Right lobe of liver (tissue), 4 donors: ENCODE results near the gene CTSE.

Experiments used
- CTCF ChIP-seq, 4 donors: fragments of 200-600 bp in 3 of 4; fragments of 450-650 bp in 1 of 4; IDR thresholded peaks; one replicate each; pipeline versions ENCODE4 v1.5.1 to v1.8.0; 2016 to 2022; ENCODE audit warnings: antibody characterized with exemption in 4 of 4, mild to moderate bottlenecking in 2 of 4
- POLR2A ChIP-seq: fragments of 450-650 bp; IDR thresholded peaks from one replicate; pipeline ENCODE4 v1.6.1; 2017; ENCODE audit warnings: antibody characterized with exemption, mild to moderate bottlenecking
- donor health status: DM: no; HTN: no; CAD: no.
- donor health status: DM: no; HTN: no; CAD: no.
- donor health status: DM: no; HTN: yes; CAD: no.

GRCh38 chr1:206020393-206021007 lies 3.2 kb downstream of the CTSE start:
- TF ChIP-seq CTCF (IDR thresholded peaks at IDR 0.05): no peak
- TF ChIP-seq POLR2A: no peak
